ENCODE measurements around the gene TMEM69. TPM values are rescaled to one million over a fixed set of nuclear protein-coding genes. Genes with fewer than 3 reads are reported as not detected.
"Not testable (repeated sequence)": the region's sequence is repeated elsewhere in the genome, so short reads cannot be mapped to it uniquely, and the experiment has no call there.

The TMEM69 gene
- total RNA-seq, 1 experiment from 2014 or later = 39.3 TPM

GRCh38 chr1:45723248-45723930 lies 35.4 kb downstream of the TMEM69 start:
- H3K27me3 ChIP-seq (ENCODE audit: insufficient read depth, low read length) = no peaks in the 10 kb centered on the region
- H3K9me3 ChIP-seq (ENCODE audit: control insufficient read depth in 1 of 2, insufficient read depth in 1 of 2, low read depth in 1 of 2, low read length in 2 of 2) = no peaks in the 10 kb centered on the region
- TF ChIP-seq CEBPB (IDR thresholded peaks at IDR 0.05; ENCODE audit: low read depth) = no peak
- TF ChIP-seq MAX (IDR thresholded peaks at IDR 0.05) = no peak
- no peak for TF ChIP-seq CBX3 (IDR thresholded peaks at IDR 0.05; ENCODE audit: low read depth)
- no peak for TF ChIP-seq CTCF (IDR thresholded peaks at IDR 0.05 in 2 of 3, conservative IDR thresholded peaks at IDR 0.05 in 1 of 3; ENCODE audit: borderline replicate concordance in 1 of 3, insufficient read depth in 1 of 3, low read depth in 2 of 3, low read length in 2 of 3)
- TF ChIP-seq REST (IDR thresholded peaks at IDR 0.05; ENCODE audit: low read depth) = no peak
- no peak for TF ChIP-seq ZNF274 (IDR thresholded peaks at IDR 0.05; ENCODE audit: low read depth, low read length)
- no peak for TF ChIP-seq YY1 (IDR thresholded peaks at IDR 0.05; ENCODE audit: extremely low read depth, insufficient replicate concordance, low read depth, low read length)
- TF ChIP-seq SP1 (IDR thresholded peaks at IDR 0.05; ENCODE audit: low read depth) = no peak
- no peak for TF ChIP-seq SRF (IDR thresholded peaks at IDR 0.05; ENCODE audit: low read depth)
- no peak for TF ChIP-seq ELF1 (IDR thresholded peaks at IDR 0.05; ENCODE audit: borderline replicate concordance, low read depth)
- no peak for TF ChIP-seq ZFX (IDR thresholded peaks at IDR 0.05)
- no peak for TF ChIP-seq POLR2AphosphoS5 (IDR thresholded peaks at IDR 0.05; ENCODE audit: low read depth, low read length)
- no peak for TF ChIP-seq EZH2phosphoT487 (IDR thresholded peaks at IDR 0.05; ENCODE audit: borderline replicate concordance)
- TF ChIP-seq ATF3 (IDR thresholded peaks at IDR 0.05) = no peak
- TF ChIP-seq EGR1 (IDR thresholded peaks at IDR 0.05; ENCODE audit: low read depth) = no peak
- no peaks in the 10 kb centered on the region for H3K9me2 ChIP-seq (ENCODE audit: insufficient read depth)
- intact Hi-C loops (cut with micrococcal nuclease) = no loop called here
- H3K4me1 ChIP-seq (ENCODE audit: control insufficient read depth in 1 of 2, insufficient read depth in 2 of 2, low read length in 2 of 2) = no peaks in the 10 kb centered on the region
- no peaks in the 10 kb centered on the region for H3K36me3 ChIP-seq (ENCODE audit: control insufficient read depth in 1 of 2, insufficient read depth in 2 of 2, low read length in 2 of 2)
- DNase-seq (ENCODE audit: low read depth, low spot score) = no peak
- no peak overlapping the region for H3K4me2 ChIP-seq (ENCODE audit: low read length)
- no peaks in the 10 kb centered on the region for H3K79me2 ChIP-seq (ENCODE audit: insufficient read depth, low read length)
- H4K20me1 ChIP-seq (ENCODE audit: insufficient read depth) = no peaks in the 10 kb centered on the region
- ChIA-PET CTCF (no interaction called here), POLR2A (no interaction called here), RAD21 (ENCODE audit: low non-redundant PET in 1 of 2, low total read pairs in 2 of 2, uncharacterized antibody in 2 of 2, unreplicated experiment in 2 of 2) (no interaction called here)
- no peak overlapping the region for H3K4me3 ChIP-seq (replicated peaks in 1 of 2; ENCODE audit: low read depth in 1 of 2, low read length in 2 of 2)
- H3K9ac ChIP-seq (ENCODE audit: low read length) = no peak overlapping the region
- ATAC-seq = no peak
- BruUV-seq (replicated peaks) = no TSS peak
- no peak overlapping the region for H3K27ac ChIP-seq (ENCODE audit: low read depth, low read length)
- no peak overlapping the region for H2AFZ ChIP-seq (ENCODE audit: low read depth, low read length, poor library complexity, severe bottlenecking)

GRCh38 chr1:45726007-45726406 lies 38.0 kb downstream of the TMEM69 start:
- H2AFZ ChIP-seq (ENCODE audit: low read depth, low read length, poor library complexity, severe bottlenecking); H3K4me2 ChIP-seq (ENCODE audit: low read length): not testable (repeated sequence)

More at GRCh38 chr1:45726007-45726406, 38.0 kb downstream of the TMEM69 start:
- H3K79me2 ChIP-seq (ENCODE audit: insufficient read depth, low read length); H3K4me3 ChIP-seq (replicated peaks in 1 of 2; ENCODE audit: low read depth in 1 of 2, low read length in 2 of 2); RAD21 ChIA-PET (ENCODE audit: low non-redundant PET in 1 of 2, low total read pairs in 2 of 2, uncharacterized antibody in 2 of 2, unreplicated experiment in 2 of 2); ATAC-seq; BruUV-seq (replicated peaks); DNase-seq (ENCODE audit: low read depth, low spot score); POLR2A ChIA-PET; intact Hi-C loops (cut with micrococcal nuclease); H3K36me3 ChIP-seq (ENCODE audit: control insufficient read depth in 1 of 2, insufficient read depth in 2 of 2, low read length in 2 of 2); H3K9ac ChIP-seq (ENCODE audit: low read length); CTCF ChIA-PET; H3K27ac ChIP-seq (ENCODE audit: low read depth, low read length); H4K20me1 ChIP-seq (ENCODE audit: insufficient read depth); H3K4me1 ChIP-seq (ENCODE audit: control insufficient read depth in 1 of 2, insufficient read depth in 2 of 2, low read length in 2 of 2); H3K9me2 ChIP-seq (ENCODE audit: insufficient read depth); H3K9me3 ChIP-seq (ENCODE audit: control insufficient read depth in 1 of 2, insufficient read depth in 1 of 2, low read depth in 1 of 2, low read length in 2 of 2); H3K27me3 ChIP-seq (ENCODE audit: insufficient read depth, low read length): not testable (repeated sequence)

Measured in HCT116 (cell line).